ENCODE data around the gene PURA.
A peak's percentile ranks its signal among the peaks of the same experiment; 100 is the strongest.

The PURA gene

DNA sequence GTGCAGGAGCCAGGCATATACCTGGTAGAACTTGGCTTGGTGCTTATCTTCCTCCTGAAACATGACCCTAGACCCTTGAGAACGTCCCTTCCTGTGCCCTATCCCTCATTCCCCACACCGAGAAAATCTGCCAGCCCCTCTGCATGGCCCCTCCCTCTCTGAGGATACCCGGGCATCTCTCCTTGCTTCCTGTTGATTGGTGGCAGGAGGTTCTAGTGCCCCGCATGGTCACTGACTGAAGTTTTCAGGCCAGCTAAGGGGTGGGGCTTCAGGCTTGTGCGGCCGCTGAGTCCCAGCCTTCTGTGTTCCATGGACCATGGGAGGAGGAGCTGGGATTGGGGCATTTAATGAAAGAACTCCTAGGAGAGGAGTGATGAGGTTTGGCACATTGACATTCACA, 34.6 kb downstream of the PURA start (continued):
- TF ChIP-seq, protein P1, sequence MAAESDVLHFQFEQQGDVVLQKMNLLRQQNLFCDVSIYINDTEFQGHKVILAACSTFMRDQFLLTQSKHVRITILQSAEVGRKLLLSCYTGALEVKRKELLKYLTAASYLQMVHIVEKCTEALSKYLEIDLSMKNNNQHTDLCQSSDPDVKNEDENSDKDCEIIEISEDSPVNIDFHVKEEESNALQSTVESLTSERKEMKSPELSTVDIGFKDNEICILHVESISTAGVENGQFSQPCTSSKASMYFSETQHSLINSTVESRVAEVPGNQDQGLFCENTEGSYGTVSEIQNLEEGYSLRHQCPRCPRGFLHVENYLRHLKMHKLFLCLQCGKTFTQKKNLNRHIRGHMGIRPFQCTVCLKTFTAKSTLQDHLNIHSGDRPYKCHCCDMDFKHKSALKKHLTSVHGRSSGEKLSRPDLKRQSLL (tag by site-specific recombination; IDR thresholded peaks at IDR 0.05) = no peak
- TF ChIP-seq ZNF155 (tag by site-specific recombination; IDR thresholded peaks at IDR 0.05) (no peak), ZNF791 (tag by site-specific recombination; IDR thresholded peaks at IDR 0.05) (no peak), ZNF830 (tag by site-specific recombination; IDR thresholded peaks at IDR 0.05; ENCODE audit: low read depth) (no peak), SCRT2 (tag by site-specific recombination; IDR thresholded peaks at IDR 0.05) (peak; percentile 29; the same call in 1 of the 2 replicates), ZNF324 (tag by site-specific recombination; IDR thresholded peaks at IDR 0.05) (no peak), SP3 (tag by site-specific recombination; IDR thresholded peaks at IDR 0.05) (0 out of 2 replicates have a peak, but pooled peaks have one; percentile 23), ZNF211 (tag by site-specific recombination; IDR thresholded peaks at IDR 0.05; ENCODE audit: low read depth) (no peak), ZSCAN30 (tag by site-specific recombination; IDR thresholded peaks at IDR 0.05) (no peak), SP2 (tag by site-specific recombination; IDR thresholded peaks at IDR 0.05) (peak; percentile 68), ZNF112 (tag by site-specific recombination; IDR thresholded peaks at IDR 0.05) (no peak), ZNF549 (tag by site-specific recombination; IDR thresholded peaks at IDR 0.05) (no peak), ZNF169 (tag by site-specific recombination; IDR thresholded peaks at IDR 0.05) (no peak), ZNF571 (tag by site-specific recombination; IDR thresholded peaks at IDR 0.05) (no peak), FEZF1 (tag by site-specific recombination; IDR thresholded peaks at IDR 0.05) (no peak)
- TF ChIP-seq, protein P2, sequence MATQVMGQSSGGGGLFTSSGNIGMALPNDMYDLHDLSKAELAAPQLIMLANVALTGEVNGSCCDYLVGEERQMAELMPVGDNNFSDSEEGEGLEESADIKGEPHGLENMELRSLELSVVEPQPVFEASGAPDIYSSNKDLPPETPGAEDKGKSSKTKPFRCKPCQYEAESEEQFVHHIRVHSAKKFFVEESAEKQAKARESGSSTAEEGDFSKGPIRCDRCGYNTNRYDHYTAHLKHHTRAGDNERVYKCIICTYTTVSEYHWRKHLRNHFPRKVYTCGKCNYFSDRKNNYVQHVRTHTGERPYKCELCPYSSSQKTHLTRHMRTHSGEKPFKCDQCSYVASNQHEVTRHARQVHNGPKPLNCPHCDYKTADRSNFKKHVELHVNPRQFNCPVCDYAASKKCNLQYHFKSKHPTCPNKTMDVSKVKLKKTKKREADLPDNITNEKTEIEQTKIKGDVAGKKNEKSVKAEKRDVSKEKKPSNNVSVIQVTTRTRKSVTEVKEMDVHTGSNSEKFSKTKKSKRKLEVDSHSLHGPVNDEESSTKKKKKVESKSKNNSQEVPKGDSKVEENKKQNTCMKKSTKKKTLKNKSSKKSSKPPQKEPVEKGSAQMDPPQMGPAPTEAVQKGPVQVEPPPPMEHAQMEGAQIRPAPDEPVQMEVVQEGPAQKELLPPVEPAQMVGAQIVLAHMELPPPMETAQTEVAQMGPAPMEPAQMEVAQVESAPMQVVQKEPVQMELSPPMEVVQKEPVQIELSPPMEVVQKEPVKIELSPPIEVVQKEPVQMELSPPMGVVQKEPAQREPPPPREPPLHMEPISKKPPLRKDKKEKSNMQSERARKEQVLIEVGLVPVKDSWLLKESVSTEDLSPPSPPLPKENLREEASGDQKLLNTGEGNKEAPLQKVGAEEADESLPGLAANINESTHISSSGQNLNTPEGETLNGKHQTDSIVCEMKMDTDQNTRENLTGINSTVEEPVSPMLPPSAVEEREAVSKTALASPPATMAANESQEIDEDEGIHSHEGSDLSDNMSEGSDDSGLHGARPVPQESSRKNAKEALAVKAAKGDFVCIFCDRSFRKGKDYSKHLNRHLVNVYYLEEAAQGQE (tag by site-specific recombination; IDR thresholded peaks at IDR 0.05) = no peak
- TF ChIP-seq, protein P3, sequence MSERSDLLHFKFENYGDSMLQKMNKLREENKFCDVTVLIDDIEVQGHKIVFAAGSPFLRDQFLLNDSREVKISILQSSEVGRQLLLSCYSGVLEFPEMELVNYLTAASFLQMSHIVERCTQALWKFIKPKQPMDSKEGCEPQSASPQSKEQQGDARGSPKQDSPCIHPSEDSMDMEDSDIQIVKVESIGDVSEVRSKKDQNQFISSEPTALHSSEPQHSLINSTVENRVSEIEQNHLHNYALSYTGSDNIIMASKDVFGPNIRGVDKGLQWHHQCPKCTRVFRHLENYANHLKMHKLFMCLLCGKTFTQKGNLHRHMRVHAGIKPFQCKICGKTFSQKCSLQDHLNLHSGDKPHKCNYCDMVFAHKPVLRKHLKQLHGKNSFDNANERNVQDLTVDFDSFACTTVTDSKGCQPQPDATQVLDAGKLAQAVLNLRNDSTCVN (tag by site-specific recombination; optimal IDR thresholded peaks at IDR 0.05) = no peak
- TF ChIP-seq, protein P4, sequence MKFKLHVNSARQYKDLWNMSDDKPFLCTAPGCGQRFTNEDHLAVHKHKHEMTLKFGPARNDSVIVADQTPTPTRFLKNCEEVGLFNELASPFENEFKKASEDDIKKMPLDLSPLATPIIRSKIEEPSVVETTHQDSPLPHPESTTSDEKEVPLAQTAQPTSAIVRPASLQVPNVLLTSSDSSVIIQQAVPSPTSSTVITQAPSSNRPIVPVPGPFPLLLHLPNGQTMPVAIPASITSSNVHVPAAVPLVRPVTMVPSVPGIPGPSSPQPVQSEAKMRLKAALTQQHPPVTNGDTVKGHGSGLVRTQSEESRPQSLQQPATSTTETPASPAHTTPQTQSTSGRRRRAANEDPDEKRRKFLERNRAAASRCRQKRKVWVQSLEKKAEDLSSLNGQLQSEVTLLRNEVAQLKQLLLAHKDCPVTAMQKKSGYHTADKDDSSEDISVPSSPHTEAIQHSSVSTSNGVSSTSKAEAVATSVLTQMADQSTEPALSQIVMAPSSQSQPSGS (tag by site-specific recombination; IDR thresholded peaks at IDR 0.05; ENCODE audit: low read depth) = no peak

DNA sequence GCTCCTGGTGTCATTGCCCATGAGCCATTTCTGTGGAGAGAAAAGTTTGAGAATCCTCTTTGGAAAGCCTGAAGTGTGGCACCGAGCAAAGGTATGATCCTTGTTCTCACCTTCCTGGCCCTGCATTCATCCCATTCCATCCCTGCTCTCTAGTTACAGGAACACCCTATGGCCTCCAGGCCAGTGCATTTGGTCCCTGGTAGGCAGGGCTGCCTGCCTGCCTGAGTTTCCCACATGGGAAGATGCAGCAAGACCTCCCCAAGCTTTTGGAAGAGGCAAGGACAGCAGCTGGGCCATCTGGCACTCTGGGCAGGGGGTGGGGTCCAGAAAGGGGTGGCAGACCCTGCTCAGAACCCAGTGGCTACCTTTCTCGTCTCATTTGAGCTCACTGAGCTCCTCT, 36.3 kb downstream of the PURA start:
- no peaks in the 10 kb centered on the region for H3K9me3 ChIP-seq (ENCODE audit: control insufficient read depth, insufficient read depth, low read depth, low read length)
- ChIA-PET CTCF (interaction anchor here (0.6 to 10.4 kb wide), 5 partner anchors 9 to 384 kb away, joined by 3 to 109 read pairs (median 3); no protein-coding TSS in a partner anchor), POLR2A (interaction anchor here (0.5 kb wide), 1 partner anchor 172 kb away, joined by 5 read pairs; no protein-coding TSS in a partner anchor)
- H3K4me3 ChIP-seq (ENCODE audit: low read depth, low read length) = no peak overlapping the region
- H3K4me1 ChIP-seq (ENCODE audit: control insufficient read depth, insufficient read depth, low read length) = no peaks in the 10 kb centered on the region; the same call in 1 of the 2 replicates
- no peaks in the 10 kb centered on the region for H3K36me3 ChIP-seq (ENCODE audit: control insufficient read depth in 2 of 2, insufficient read depth in 1 of 2, low read length in 2 of 2)
- no peak overlapping the region for H3K27ac ChIP-seq (ENCODE audit: extremely low read depth, low read depth, low read length)
- no peak for TF ChIP-seq ZNF426 (tag by site-specific recombination; IDR thresholded peaks at IDR 0.05)
- TF ChIP-seq, protein P5, sequence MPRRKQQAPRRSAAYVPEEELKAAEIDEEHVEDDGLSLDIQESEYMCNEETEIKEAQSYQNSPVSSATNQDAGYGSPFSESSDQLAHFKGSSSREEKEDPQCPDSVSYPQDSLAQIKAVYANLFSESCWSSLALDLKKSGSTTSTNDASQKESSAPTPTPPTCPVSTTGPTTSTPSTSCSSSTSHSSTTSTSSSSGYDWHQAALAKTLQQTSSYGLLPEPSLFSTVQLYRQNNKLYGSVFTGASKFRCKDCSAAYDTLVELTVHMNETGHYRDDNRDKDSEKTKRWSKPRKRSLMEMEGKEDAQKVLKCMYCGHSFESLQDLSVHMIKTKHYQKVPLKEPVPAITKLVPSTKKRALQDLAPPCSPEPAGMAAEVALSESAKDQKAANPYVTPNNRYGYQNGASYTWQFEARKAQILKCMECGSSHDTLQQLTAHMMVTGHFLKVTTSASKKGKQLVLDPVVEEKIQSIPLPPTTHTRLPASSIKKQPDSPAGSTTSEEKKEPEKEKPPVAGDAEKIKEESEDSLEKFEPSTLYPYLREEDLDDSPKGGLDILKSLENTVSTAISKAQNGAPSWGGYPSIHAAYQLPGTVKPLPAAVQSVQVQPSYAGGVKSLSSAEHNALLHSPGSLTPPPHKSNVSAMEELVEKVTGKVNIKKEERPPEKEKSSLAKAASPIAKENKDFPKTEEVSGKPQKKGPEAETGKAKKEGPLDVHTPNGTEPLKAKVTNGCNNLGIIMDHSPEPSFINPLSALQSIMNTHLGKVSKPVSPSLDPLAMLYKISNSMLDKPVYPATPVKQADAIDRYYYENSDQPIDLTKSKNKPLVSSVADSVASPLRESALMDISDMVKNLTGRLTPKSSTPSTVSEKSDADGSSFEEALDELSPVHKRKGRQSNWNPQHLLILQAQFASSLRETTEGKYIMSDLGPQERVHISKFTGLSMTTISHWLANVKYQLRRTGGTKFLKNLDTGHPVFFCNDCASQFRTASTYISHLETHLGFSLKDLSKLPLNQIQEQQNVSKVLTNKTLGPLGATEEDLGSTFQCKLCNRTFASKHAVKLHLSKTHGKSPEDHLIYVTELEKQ (tag by site-specific recombination; IDR thresholded peaks at IDR 0.05; ENCODE audit: borderline replicate concordance) = no peak
- TF ChIP-seq, protein P6, sequence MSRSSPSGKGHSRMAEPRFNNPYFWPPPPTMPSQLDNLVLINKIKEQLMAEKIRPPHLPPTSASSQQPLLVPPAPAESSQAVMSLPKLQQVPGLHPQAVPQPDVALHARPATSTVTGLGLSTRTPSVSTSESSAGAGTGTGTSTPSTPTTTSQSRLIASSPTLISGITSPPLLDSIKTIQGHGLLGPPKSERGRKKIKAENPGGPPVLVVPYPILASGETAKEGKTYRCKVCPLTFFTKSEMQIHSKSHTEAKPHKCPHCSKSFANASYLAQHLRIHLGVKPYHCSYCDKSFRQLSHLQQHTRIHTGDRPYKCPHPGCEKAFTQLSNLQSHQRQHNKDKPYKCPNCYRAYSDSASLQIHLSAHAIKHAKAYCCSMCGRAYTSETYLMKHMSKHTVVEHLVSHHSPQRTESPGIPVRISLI (tag by site-specific recombination; IDR thresholded peaks at IDR 0.05) = no peak
- no peak for TF ChIP-seq ZNF157 (tag by site-specific recombination; IDR thresholded peaks at IDR 0.05)
- TF ChIP-seq GLIS1 (tag by site-specific recombination; IDR thresholded peaks at IDR 0.05) = peak; percentile 21; the same call in 1 of the 2 replicates
